AG04449 (cell line): ENCODE data around the gene UTS2R.

Experiments used
- CTCF ChIA-PET: fragments of 350-600 bp; formaldehyde crosslinking; extraction: SDS; loops from one replicate; lab custom pipeline; 2021; ENCODE audit warnings: antibody characterized with exemption; lab: Yijun Ruan, JAX
- POLR2A ChIA-PET: fragments of 400-600, 350-600 bp; formaldehyde crosslinking; extraction: SDS; loops from one replicate; lab custom pipeline; 2020; ENCODE audit warnings: antibody characterized with exemption, inconsistent platforms; lab: Yijun Ruan, JAX
- DNase-seq: peaks from one replicate; pipeline ENCODE4 v3.0.0-alpha.2; 2010; ENCODE audit warnings: low read depth, low spot score
- H3K4me3 ChIP-seq: 2 replicates; pipeline ENCODE4 v1.5.1; 2011; ENCODE audit warnings: low read depth, mild to moderate bottlenecking, control low read depth, low read length
- CTCF ChIP-seq: IDR thresholded peaks from one replicate; pipeline ENCODE4 v1.5.1; 2011; ENCODE audit warnings: mild to moderate bottlenecking, moderate library complexity, low read length, control low read depth, inconsistent platforms; ENCODE audit not compliant: insufficient read depth; ENCODE audit errors: missing control alignments

Gene UTS2R

GRCh38 chr17:82391496-82392066, 20.0 kb downstream of the UTS2R start:
- TF ChIP-seq CTCF, result no peak
- CTCF ChIA-PET, result no interaction called here
- POLR2A ChIA-PET, result no interaction called here
- no peak for DNase-seq
- no peak overlapping the region for H3K4me3 ChIP-seq

- POLR2A ChIA-PET, result no interaction called here
- TF ChIP-seq CTCF, result no peak
- CTCF ChIA-PET, result interaction anchor here (1.5 kb wide), 1 partner anchor 22 kb away, joined by 4 read pairs; no protein-coding TSS in a partner anchor
- H3K4me3 ChIP-seq, result no peak overlapping the region
- no peak for DNase-seq
These were observed 20.8 kb downstream of the UTS2R start for GRCh38 chr17:82392209-82392920.

- no peak for DNase-seq
- ChIA-PET POLR2A (no interaction called here), CTCF (interaction anchor here (1.5 kb wide), 1 partner anchor 22 kb away, joined by 4 read pairs; no protein-coding TSS in a partner anchor)
- no peak for TF ChIP-seq CTCF
- H3K4me3 ChIP-seq, result no peak overlapping the region
These were observed 21.4 kb downstream of the UTS2R start for GRCh38 chr17:82392941-82393340.

GRCh38 chr17:82394278-82394677, 22.7 kb downstream of the UTS2R start:
- ChIA-PET POLR2A (no interaction called here), CTCF (interaction anchor here (0.9 to 1.3 kb wide), 3 partner anchors 19 to 44 kb away, joined by 3 to 5 read pairs (median 3); no protein-coding TSS in a partner anchor)
- H3K4me3 ChIP-seq, result no peak overlapping the region
- TF ChIP-seq CTCF, result no peak
- no peak for DNase-seq

DNA sequence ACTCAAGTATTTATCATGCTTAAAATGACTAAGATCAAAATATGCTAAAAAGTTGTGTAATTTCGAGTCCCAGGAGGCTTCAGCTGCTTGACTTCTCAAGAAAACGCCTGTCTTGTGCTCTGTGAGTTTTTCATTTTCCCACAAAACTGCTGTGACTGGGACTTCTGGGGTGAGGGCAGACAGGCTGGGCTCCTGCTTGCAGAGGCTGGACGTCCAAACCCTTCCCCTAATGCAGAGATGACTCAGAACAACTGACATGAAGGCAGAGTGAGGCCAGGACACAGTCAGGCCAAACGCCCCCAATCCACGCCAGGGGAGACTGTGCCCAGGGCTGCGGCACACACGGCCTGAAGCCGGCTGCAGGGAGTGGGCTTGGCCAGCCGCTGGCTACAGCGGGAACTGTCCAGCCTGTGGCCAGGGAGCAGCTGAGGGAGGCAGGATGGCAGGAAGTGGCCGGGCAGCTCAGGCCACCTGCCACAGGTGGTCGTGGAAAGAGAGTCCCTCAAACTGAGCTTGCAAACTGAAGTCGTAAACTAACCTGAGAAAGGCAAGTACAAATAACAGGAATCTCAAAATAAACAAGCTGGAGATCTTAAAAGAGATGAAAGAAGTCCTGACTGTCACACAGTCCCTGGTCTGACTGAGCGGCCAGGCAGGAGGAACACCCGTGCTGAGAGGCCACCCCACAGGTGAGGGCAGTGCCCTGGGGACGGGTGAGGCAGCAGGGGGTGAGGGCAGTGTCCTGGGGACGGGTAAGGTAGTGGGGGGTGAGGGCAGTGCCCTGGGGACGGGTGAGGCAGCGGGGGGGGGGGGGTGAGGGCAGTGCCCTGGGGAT, 25.3 kb downstream of the UTS2R start:
- ChIA-PET POLR2A (no interaction called here), CTCF (no interaction called here)
- peak; percentile 90 for DNase-seq
- no peak overlapping the region for H3K4me3 ChIP-seq
- TF ChIP-seq CTCF, result no peak
